H1 (cell line): ENCODE measurements around the gene THEMIS. TPM values are rescaled to one million over a fixed set of nuclear protein-coding genes. Genes with fewer than 3 reads are reported as not detected.

ENCODE experiments used
- CTBP2 ChIP-seq: IDR thresholded peaks from 2 replicates; pipeline ENCODE4 v1.7.0; 2011; ENCODE audit warnings: borderline replicate concordance, mild to moderate bottlenecking, moderate library complexity, mixed read lengths, low read length; ENCODE audit not compliant: insufficient read depth, insufficient read length
- EZH2 ChIP-seq: fragments of 200-600 bp; sonication (generic); IDR thresholded peaks from 2 replicates; pipeline ENCODE4 v1.7.1; 2012; ENCODE audit warnings: low read depth, mild to moderate bottlenecking, moderate library complexity, low read length, inconsistent platforms; ENCODE audit not compliant: severe bottlenecking
- GABPA ChIP-seq: IDR thresholded peaks from 2 replicates; pipeline ENCODE4 v1.6.1; 2011; ENCODE audit warnings: mild to moderate bottlenecking, low read length, moderate library complexity, borderline replicate concordance; ENCODE audit not compliant: insufficient read depth
- KDM4A ChIP-seq: IDR thresholded peaks from one replicate; pipeline ENCODE4 v1.7.1; 2012; ENCODE audit warnings: low read depth, mild to moderate bottlenecking, moderate library complexity, low read length, inconsistent platforms; ENCODE audit not compliant: severe bottlenecking
- TCF12 ChIP-seq: IDR thresholded peaks from 2 replicates; pipeline ENCODE4 v1.6.1; 2011; ENCODE audit warnings: low read depth, mild to moderate bottlenecking, low read length
- USF2 ChIP-seq: IDR thresholded peaks from 2 replicates; pipeline ENCODE4 v1.6.1; 2011; ENCODE audit warnings: low read length, improper control_type of control experiment
- polyA plus RNA-seq, 7 experiments: library from polyadenylated mRNA; depleted of rRNA in 3 of 7; stranded (reverse) in 5 of 7; unstranded in 2 of 7; fragments of >200 nt in 5 of 7; fragments of 200-250 nt in 2 of 7; gene quantifications; 1 replicate in 5 of 7; 2 replicates in 1 of 7; 4 replicates in 1 of 7; pipeline versions ENCODE4 v1.2.1 to v1.2.3, GENCODE V29; 2011 to 2013; ENCODE audit warnings: missing spikeins in 2 of 7, mixed read lengths in 2 of 7
- total RNA-seq: library from RNA; stranded (reverse); fragmentation: NEBNext Ultra II Directional; extraction: Animal tissue kit (Norgen Biotek cat#: 25700); gene quantifications from 2 replicates; pipeline ENCODE4 v1.2.1, GENCODE V29; 2021

The THEMIS gene
- total and polyA plus RNA-seq, 2 of the 8 experiments (the other 6 are each of a cell fraction or from before 2014, with no cell fraction given), result not detected

- TF ChIP-seq USF2 (no peak), GABPA (no peak), TCF12 (no peak), EZH2 (no peak), CTBP2 (no peak), KDM4A (no peak)
Observed at GRCh38 chr6:127834136-127834535, 66.7 kb downstream of the THEMIS start (continued).
